Neural progenitor cell (in vitro differentiated cells): ENCODE measurements around the gene LILRA1. TPM values are rescaled to one million over a fixed set of nuclear protein-coding genes. Genes with fewer than 3 reads are reported as not detected.

ENCODE experiments used
- DNase-seq: peaks from one replicate; pipeline ENCODE4 v3.0.0-alpha.2; 2016; ENCODE audit warnings: low spot score
- H2AFZ ChIP-seq: fragments of 200-600 bp; sonication (generic); replicated peaks from 2 replicates; pipeline ENCODE4 v1.6.1; 2016; ENCODE audit warnings: antibody characterized with exemption
- H3F3A ChIP-seq: fragments of 200-600 bp; sonication (generic); 2 replicates; pipeline ENCODE4 v1.6.1; 2016; ENCODE audit warnings: antibody characterized with exemption, low read depth
- H3K27ac ChIP-seq: fragments of 200-600 bp; sonication (generic); 2 replicates; pipeline ENCODE4 v1.5.1; 2016; ENCODE audit warnings: mild to moderate bottlenecking
- H3K27me3 ChIP-seq: fragments of 200-600 bp; sonication (generic); 2 replicates; pipeline ENCODE4 v1.6.1; 2016; ENCODE audit warnings: mild to moderate bottlenecking, moderate library complexity
- H3K36me3 ChIP-seq: fragments of 200-600 bp; sonication (generic); 2 replicates; pipeline ENCODE4 v1.5.1; 2016
- H3K4me1 ChIP-seq: fragments of 200-600 bp; sonication (generic); 2 replicates; pipeline ENCODE4 v1.6.1; 2016; ENCODE audit warnings: mixed run types
- H3K4me2 ChIP-seq: fragments of 200-600 bp; sonication (generic); 2 replicates; pipeline ENCODE4 v1.6.1; 2016
- H3K4me3 ChIP-seq: fragments of 200-600 bp; sonication (generic); 2 replicates; pipeline ENCODE4 v1.5.1; 2016
- H3K79me2 ChIP-seq: fragments of 200-600 bp; sonication (generic); 2 replicates; pipeline ENCODE4 v1.6.1; 2016; ENCODE audit warnings: low read depth
- H3K9ac ChIP-seq: fragments of 200-600 bp; sonication (generic); 2 replicates; pipeline ENCODE4 v1.6.1; 2016
- H3K9me3 ChIP-seq: fragments of 200-600 bp; sonication (generic); 2 replicates; pipeline ENCODE4 v1.5.1; 2016; ENCODE audit warnings: low read depth
- H4K20me1 ChIP-seq: fragments of 200-600 bp; sonication (generic); 2 replicates; pipeline ENCODE4 v1.6.1; 2016; ENCODE audit warnings: low read depth
- H3K27ac Mint-ChIP-seq: 3 replicates; pipeline ENCODE4 v1.8.0; 2021; ENCODE audit warnings: mixed read lengths
- H3K27me3 Mint-ChIP-seq: 2 replicates; pipeline ENCODE4 v1.8.0; 2022; ENCODE audit warnings: low read depth, mild to moderate bottlenecking, inconsistent platforms, moderate library complexity, mixed read lengths; ENCODE audit not compliant: insufficient read depth
- H3K36me3 Mint-ChIP-seq: 3 replicates; pipeline ENCODE4 v1.8.0; 2021; ENCODE audit warnings: mixed read lengths
- H3K4me1 Mint-ChIP-seq: 3 replicates; pipeline ENCODE4 v1.8.0; 2021; ENCODE audit warnings: mixed read lengths
- H3K4me3 Mint-ChIP-seq: 3 replicates; pipeline ENCODE4 v1.8.0; 2021; ENCODE audit warnings: mild to moderate bottlenecking, moderate library complexity, mixed read lengths
- H3K9me3 Mint-ChIP-seq: 3 replicates; pipeline ENCODE4 v1.8.0; 2020; ENCODE audit warnings: mixed read lengths
- CTCF ChIP-seq: fragments of 200-600 bp; sonication (generic); IDR thresholded peaks from 2 replicates; pipeline ENCODE4 v1.5.1; 2017; ENCODE audit warnings: antibody characterized with exemption, mild to moderate bottlenecking
- EZH2 ChIP-seq: fragments of 200-600 bp; sonication (generic); IDR thresholded peaks from 2 replicates; pipeline ENCODE4 v1.6.1; 2017; ENCODE audit warnings: antibody characterized with exemption, mild to moderate bottlenecking, moderate library complexity
- EZH2phosphoT487 ChIP-seq: fragments of 200-600 bp; sonication (generic); IDR thresholded peaks from 2 replicates; pipeline ENCODE4 v1.6.1; 2017; ENCODE audit warnings: antibody characterized with exemption
- total RNA-seq: library from RNA; depleted of rRNA; stranded (reverse); fragments of >200 nt; gene quantifications from 2 replicates; pipeline ENCODE4 v1.2.3, GENCODE V29; 2015; ENCODE audit warnings: low replicate concordance

The LILRA1 gene
- total RNA-seq, 1 donor from 2014 or later = not detected

GRCh38 chr19:54551950-54552912 lies 41.2 kb upstream of the LILRA1 start:
- no peak overlapping the region for H3K9ac ChIP-seq

GRCh38 chr19:54552913-54553310 lies 40.5 kb upstream of the LILRA1 start:
- TF ChIP-seq EZH2 (no peak), EZH2phosphoT487 (no peak), CTCF (no peak)
- Histone ChIP-seq H3K9me3 (no peaks in the 10 kb centered on the region), H4K20me1 (no peaks in the 10 kb centered on the region), H3K9ac (no peak overlapping the region), H3K4me2 (no peak overlapping the region), H3K79me2 (no peaks in the 10 kb centered on the region), H2AFZ (no peak overlapping the region), H3K27me3 (no peaks in the 10 kb centered on the region), H3K27ac (no peak overlapping the region), H3K4me1 (no peaks in the 10 kb centered on the region), H3F3A (no peaks in the 10 kb centered on the region), H3K36me3 (no peaks in the 10 kb centered on the region), H3K4me3 (no peak overlapping the region)
- no peak for DNase-seq
- H3K4me3 Mint-ChIP-seq = no peak overlapping the region
- H3K4me1 Mint-ChIP-seq = no peaks in the 10 kb centered on the region
- peaks cover 27% of the 10 kb centered on the region for H3K9me3 Mint-ChIP-seq
- H3K36me3 Mint-ChIP-seq = no peaks in the 10 kb centered on the region
- no peak overlapping the region for H3K27ac Mint-ChIP-seq
- H3K27me3 Mint-ChIP-seq = no peaks in the 10 kb centered on the region

More at GRCh38 chr19:54551950-54552912, 41.2 kb upstream of the LILRA1 start:
- Mint-ChIP-seq H3K27me3 (no peaks in the 10 kb centered on the region), H3K4me1 (no peaks in the 10 kb centered on the region), H3K36me3 (no peaks in the 10 kb centered on the region), H3K27ac (no peak overlapping the region), H3K4me3 (no peak overlapping the region), H3K9me3 (peaks cover 27% of the 10 kb centered on the region)
- TF ChIP-seq CTCF (no peak), EZH2 (no peak), EZH2phosphoT487 (no peak)
- Histone ChIP-seq H2AFZ (no peak overlapping the region), H3K9me3 (no peaks in the 10 kb centered on the region), H4K20me1 (no peaks in the 10 kb centered on the region), H3K4me2 (no peak overlapping the region), H3K36me3 (no peaks in the 10 kb centered on the region), H3K4me3 (no peak overlapping the region), H3K27ac (no peak overlapping the region), H3K27me3 (no peaks in the 10 kb centered on the region), H3F3A (no peaks in the 10 kb centered on the region), H3K79me2 (no peaks in the 10 kb centered on the region), H3K4me1 (no peaks in the 10 kb centered on the region)
- DNase-seq = no peak

GRCh38 chr19:54554006-54554405 lies 39.4 kb upstream of the LILRA1 start:
- no peak for TF ChIP-seq EZH2
- no peak for TF ChIP-seq CTCF
- H3K27me3 Mint-ChIP-seq = peaks cover 2% of the 10 kb centered on the region
- H3K9me3 Mint-ChIP-seq = peaks cover 27% of the 10 kb centered on the region
- Histone ChIP-seq H3K27me3 (no peaks in the 10 kb centered on the region), H3K36me3 (no peaks in the 10 kb centered on the region), H4K20me1 (no peaks in the 10 kb centered on the region), H2AFZ (no peak overlapping the region), H3K9me3 (no peaks in the 10 kb centered on the region), H3K4me2 (no peak overlapping the region), H3K79me2 (no peaks in the 10 kb centered on the region), H3K4me3 (no peak overlapping the region), H3K4me1 (no peaks in the 10 kb centered on the region), H3F3A (no peaks in the 10 kb centered on the region), H3K27ac (no peak overlapping the region), H3K9ac (no peak overlapping the region)
- H3K27ac Mint-ChIP-seq = no peak overlapping the region
- H3K4me1 Mint-ChIP-seq = no peaks in the 10 kb centered on the region
- H3K4me3 Mint-ChIP-seq = no peak overlapping the region
- no peak for DNase-seq
- H3K36me3 Mint-ChIP-seq = no peaks in the 10 kb centered on the region
